ENCODE data around the gene MEGF6.

MEGF6 gene

DNA sequence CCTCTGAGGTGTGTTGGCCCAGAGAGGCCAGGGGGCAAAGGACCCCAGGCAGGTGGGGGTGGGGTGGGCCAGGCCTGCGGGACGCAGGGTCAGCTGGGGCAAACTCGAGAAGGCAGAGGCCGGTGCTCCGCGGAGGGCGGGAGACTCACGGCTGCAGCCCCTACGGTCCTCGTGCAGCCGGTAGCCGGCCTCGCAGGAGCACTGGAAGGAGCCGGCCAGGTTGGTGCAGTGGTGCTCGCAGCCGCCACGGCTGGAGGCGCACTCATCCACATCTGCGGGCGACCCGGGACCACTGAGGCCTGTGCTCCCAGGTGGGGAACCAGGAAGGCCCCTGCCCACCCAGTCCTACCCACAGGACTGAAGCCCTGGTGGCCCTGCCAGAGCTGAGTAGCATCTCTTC is 101.6 kb downstream of the MEGF6 start:
- in situ Hi-C loops (cut with MboI; ENCODE audit: low sequenced_read_pairs, unreplicated experiment), result no loop called here
- no peak for DNase-seq (ENCODE audit: low spot score)
- TF ChIP-seq, protein P1, sequence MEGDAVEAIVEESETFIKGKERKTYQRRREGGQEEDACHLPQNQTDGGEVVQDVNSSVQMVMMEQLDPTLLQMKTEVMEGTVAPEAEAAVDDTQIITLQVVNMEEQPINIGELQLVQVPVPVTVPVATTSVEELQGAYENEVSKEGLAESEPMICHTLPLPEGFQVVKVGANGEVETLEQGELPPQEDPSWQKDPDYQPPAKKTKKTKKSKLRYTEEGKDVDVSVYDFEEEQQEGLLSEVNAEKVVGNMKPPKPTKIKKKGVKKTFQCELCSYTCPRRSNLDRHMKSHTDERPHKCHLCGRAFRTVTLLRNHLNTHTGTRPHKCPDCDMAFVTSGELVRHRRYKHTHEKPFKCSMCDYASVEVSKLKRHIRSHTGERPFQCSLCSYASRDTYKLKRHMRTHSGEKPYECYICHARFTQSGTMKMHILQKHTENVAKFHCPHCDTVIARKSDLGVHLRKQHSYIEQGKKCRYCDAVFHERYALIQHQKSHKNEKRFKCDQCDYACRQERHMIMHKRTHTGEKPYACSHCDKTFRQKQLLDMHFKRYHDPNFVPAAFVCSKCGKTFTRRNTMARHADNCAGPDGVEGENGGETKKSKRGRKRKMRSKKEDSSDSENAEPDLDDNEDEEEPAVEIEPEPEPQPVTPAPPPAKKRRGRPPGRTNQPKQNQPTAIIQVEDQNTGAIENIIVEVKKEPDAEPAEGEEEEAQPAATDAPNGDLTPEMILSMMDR (IDR thresholded peaks at IDR 0.05; ENCODE audit: borderline replicate concordance, control extremely low read depth, extremely low read depth, insufficient read depth, missing control alignments), result no peak

DNA sequence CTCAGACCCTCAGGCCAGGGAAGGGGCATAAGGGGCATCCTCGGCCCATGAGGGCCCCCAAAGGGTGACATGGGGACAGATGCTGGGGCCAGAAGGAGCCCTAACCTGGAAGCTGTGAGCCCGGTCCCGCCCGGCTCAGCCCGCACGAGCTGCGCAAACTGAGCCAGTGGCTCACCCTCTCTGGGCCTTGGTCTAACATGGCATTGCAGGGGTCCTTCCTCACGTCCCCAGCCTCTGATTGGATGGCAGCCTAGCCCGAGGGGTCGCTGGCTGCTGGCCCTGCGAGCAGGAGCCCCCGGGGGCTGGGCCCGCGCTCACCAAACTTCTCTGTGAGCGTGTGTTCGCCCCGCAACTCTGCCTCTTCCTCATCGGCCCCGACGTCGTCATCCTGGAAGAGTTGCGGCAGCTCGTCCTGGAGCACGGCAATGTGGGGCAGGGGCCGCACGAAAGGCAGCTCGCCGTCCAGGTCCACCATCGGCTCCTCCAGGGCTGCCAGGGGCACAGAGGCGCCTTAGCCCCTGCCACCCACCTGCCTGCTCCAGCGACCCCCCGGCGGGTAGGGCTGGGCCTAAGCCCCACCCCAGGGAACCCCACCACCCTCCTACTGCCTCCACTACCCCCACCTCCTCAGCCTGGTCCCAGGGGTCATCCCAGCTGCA is 102.4 kb downstream of the MEGF6 start:
- TF ChIP-seq, protein P1 (IDR thresholded peaks at IDR 0.05; ENCODE audit: borderline replicate concordance, control extremely low read depth, extremely low read depth, insufficient read depth, missing control alignments), result no peak
- in situ Hi-C loops (cut with MboI; ENCODE audit: low sequenced_read_pairs, unreplicated experiment), result no loop called here
- DNase-seq (ENCODE audit: low spot score), result no peak

DNA sequence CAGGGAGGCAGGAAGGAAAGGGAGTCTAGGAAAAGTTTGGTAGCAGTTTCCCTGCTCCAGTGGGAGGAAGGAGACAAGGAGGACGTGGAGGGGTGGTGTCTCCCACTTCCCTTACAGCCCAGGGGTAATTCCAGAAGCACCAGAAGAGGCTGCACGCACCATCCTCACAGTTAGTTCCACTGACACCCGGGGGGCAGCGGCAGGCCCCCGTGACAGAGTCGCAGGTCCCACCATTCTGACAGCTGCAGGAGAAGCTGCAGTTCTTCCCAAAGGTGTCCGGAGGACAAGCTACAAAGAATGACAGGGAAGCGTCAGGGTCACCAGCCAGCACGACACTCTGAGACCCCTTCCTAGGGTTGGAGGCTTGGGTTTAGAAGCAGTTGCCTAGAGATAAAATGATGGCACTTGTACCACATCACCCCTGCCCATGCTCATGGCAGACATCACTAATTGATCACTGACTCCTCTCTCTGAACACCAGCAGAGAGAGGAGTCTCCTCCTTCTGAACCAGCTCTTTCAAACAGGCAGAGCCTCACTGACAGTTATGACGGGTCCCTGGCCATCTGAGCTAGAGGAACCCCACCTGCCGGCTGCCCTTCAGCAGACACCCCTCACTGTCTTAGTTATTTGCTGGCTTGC is 103.6 kb downstream of the MEGF6 start:
- TF ChIP-seq, protein P1 (IDR thresholded peaks at IDR 0.05; ENCODE audit: borderline replicate concordance, control extremely low read depth, extremely low read depth, insufficient read depth, missing control alignments), result no peak
- in situ Hi-C loops (cut with MboI; ENCODE audit: low sequenced_read_pairs, unreplicated experiment), result no loop called here
- DNase-seq (ENCODE audit: low spot score), result no peak

DNA sequence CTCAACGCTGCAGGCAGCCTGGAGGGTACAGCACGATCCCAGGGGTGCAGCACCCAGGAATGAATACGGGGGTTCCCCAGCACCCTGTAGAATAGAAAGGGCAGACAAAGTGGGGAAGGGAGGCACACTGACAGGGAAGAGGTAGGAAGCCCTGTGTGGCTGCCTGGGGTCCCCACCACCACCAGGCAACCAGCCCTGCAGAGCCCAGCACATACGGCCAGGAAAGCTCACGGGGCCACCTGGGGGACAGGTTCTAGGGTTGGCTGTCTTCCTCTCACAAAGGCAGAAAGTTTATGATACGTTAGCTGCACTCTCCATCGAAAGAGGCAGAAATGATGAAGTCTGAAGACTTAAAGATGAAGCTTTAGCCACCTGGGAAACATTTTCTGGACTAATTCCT is 104.4 kb downstream of the MEGF6 start:
- TF ChIP-seq, protein P1 (IDR thresholded peaks at IDR 0.05; ENCODE audit: borderline replicate concordance, control extremely low read depth, extremely low read depth, insufficient read depth, missing control alignments), result no peak
- in situ Hi-C loops (cut with MboI; ENCODE audit: low sequenced_read_pairs, unreplicated experiment), result no loop called here
- no peak for DNase-seq (ENCODE audit: low spot score)

DNA sequence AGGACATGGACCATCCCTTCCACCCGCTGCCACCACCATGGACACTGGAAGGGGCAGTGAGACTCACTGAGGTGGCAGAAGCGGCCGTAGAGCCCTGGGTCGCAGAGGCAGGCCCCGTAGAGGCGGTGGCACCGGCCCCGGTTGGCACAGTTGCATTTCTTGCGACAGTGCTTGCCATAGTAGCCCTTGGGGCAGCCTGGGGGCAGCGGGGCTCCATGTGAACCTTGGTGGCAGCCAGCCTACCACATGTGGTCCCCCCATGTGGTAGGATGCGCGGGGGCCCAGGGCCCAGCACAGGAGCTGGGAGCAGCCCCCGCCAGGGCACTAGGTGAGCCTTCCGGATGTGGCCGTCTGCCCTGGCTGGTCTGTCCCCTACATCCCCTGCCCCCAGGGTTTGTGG is 105.3 kb downstream of the MEGF6 start:
- no peak for DNase-seq (ENCODE audit: low spot score)
- in situ Hi-C loops (cut with MboI; ENCODE audit: low sequenced_read_pairs, unreplicated experiment), result no loop called here
- TF ChIP-seq, protein P1 (IDR thresholded peaks at IDR 0.05; ENCODE audit: borderline replicate concordance, control extremely low read depth, extremely low read depth, insufficient read depth, missing control alignments), result no peak

DNA sequence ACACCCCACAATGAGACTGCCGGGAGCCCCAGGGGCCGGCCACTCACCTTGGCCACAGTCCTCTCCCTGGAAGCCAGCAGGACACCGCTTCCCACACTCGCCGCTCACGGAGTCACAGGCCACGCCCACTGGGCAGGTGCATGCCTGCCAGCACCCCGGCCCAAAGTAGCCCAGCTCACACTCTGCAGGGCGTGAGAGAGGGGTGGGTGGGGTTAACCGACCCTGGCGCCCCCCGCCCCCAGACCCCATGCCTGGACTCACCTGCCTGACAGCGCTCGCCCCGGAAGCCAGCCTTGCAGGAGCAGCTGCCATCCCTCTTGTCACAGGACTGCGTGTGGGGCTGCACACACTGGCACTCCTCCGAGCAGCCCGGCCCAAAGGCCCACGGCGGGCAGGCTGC is 106.1 kb downstream of the MEGF6 start:
- TF ChIP-seq, protein P1 (IDR thresholded peaks at IDR 0.05; ENCODE audit: borderline replicate concordance, control extremely low read depth, extremely low read depth, insufficient read depth, missing control alignments), result no peak
- DNase-seq (ENCODE audit: low spot score), result no peak
- in situ Hi-C loops (cut with MboI; ENCODE audit: low sequenced_read_pairs, unreplicated experiment), result no loop called here
